ENCODE measurements around the gene INSC. TPM values are rescaled to one million over a fixed set of nuclear protein-coding genes. Genes with fewer than 3 reads are reported as not detected.

INSC gene
- total RNA-seq, 1 experiment from 2014 or later, result not detected

DNA sequence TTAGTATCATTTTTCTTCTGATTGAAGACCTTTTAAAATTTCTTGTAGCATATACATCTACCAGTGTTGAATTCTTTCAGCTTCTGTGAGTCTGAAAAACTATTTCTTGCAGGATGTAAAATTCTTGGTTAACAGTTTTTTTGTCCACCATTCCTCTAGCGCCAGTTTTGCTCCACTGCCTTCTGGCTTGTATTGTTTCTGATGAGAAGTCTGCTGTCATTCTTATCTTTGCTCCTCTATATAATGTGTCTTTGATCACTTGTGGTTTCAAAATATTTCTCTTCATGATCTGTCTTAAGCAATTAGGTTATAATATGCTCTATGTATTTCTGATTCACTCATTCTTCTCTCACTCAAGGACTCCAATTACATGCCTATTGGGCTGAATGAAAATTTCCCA is 152.3 kb downstream of the INSC start:
- H3K4me1 ChIP-seq (ENCODE audit: insufficient read depth, low read length), result no peaks in the 10 kb centered on the region
- ATAC-seq (no peak), DNase-seq (no peak)
- H3K4me2 ChIP-seq (ENCODE audit: low read length), result no peak overlapping the region
- no peak overlapping the region for H3K27ac ChIP-seq (ENCODE audit: low read length)
- no peaks in the 10 kb centered on the region for H3K36me3 ChIP-seq (ENCODE audit: low read depth, low read length)
- peaks cover 8% of the 10 kb centered on the region; the same call in 1 of the 2 replicates for H3K9me3 ChIP-seq (ENCODE audit: low read length)
- H4K20me1 ChIP-seq (ENCODE audit: low read length), result no peaks in the 10 kb centered on the region
- H3K9ac ChIP-seq (ENCODE audit: low read length), result no peak overlapping the region
- CTCF ChIA-PET, result no interaction called here
- no TSS peak for BruUV-seq (replicated peaks)
- TF ChIP-seq EZH2phosphoT487 (IDR thresholded peaks at IDR 0.05; ENCODE audit: borderline replicate concordance, low read length) (no peak), CTCF (conservative IDR thresholded peaks at IDR 0.05; ENCODE audit: low read depth, low read length) (no peak), EZH2 (IDR thresholded peaks at IDR 0.05; ENCODE audit: low read length, unreplicated experiment) (no peak)
- H3K9me2 ChIP-seq (replicated peaks; ENCODE audit: low read length), result no peaks in the 10 kb centered on the region
- intact Hi-C loops (cut with micrococcal nuclease), result no loop called here
- no peaks in the 10 kb centered on the region for H3F3A ChIP-seq (ENCODE audit: low read length, unreplicated experiment)
- no peaks in the 10 kb centered on the region for H3K27me3 ChIP-seq (ENCODE audit: low read length)
- H2AFZ ChIP-seq (ENCODE audit: low read length), result no peak overlapping the region
- H3K79me2 ChIP-seq (ENCODE audit: low read length), result no peaks in the 10 kb centered on the region
- POLR2A ChIA-PET (ENCODE audit: unreplicated experiment), result no interaction called here
- H3K4me3 ChIP-seq (ENCODE audit: low read length), result no peak overlapping the region

DNA sequence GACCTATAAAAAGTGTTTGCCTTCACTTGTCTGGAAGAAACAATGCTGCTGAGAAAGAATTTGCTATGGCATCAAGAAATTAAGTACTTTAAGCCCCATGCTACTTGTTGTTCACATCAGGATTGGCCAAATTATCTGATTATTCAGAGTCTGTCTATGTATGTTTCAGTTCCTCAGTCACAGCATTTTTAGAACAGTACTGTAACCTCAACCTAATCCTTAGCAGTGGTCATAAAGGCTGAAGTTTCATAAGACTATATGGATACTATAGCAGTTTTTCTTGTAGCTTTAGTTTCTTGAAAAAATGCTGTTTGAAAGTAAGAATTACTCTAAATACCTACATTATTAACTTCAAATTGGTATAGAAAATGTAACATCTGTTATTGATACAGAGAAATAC is 153.9 kb downstream of the INSC start:
- Histone ChIP-seq H4K20me1 (ENCODE audit: low read length) (no peaks in the 10 kb centered on the region), H3K27ac (ENCODE audit: low read length) (no peak overlapping the region), H3K9me3 (ENCODE audit: low read length) (peaks cover 8% of the 10 kb centered on the region; the same call in 1 of the 2 replicates), H3K9me2 (replicated peaks; ENCODE audit: low read length) (no peaks in the 10 kb centered on the region), H2AFZ (ENCODE audit: low read length) (no peak overlapping the region), H3K36me3 (ENCODE audit: low read depth, low read length) (no peaks in the 10 kb centered on the region), H3K9ac (ENCODE audit: low read length) (no peak overlapping the region), H3K4me1 (ENCODE audit: insufficient read depth, low read length) (no peaks in the 10 kb centered on the region), H3K79me2 (ENCODE audit: low read length) (no peaks in the 10 kb centered on the region), H3K4me2 (ENCODE audit: low read length) (no peak overlapping the region), H3F3A (ENCODE audit: low read length, unreplicated experiment) (no peaks in the 10 kb centered on the region), H3K27me3 (ENCODE audit: low read length) (no peaks in the 10 kb centered on the region), H3K4me3 (ENCODE audit: low read length) (no peak overlapping the region)
- TF ChIP-seq CTCF (conservative IDR thresholded peaks at IDR 0.05; ENCODE audit: low read depth, low read length) (no peak), EZH2 (IDR thresholded peaks at IDR 0.05; ENCODE audit: low read length, unreplicated experiment) (no peak), EZH2phosphoT487 (IDR thresholded peaks at IDR 0.05; ENCODE audit: borderline replicate concordance, low read length) (no peak)
- CTCF ChIA-PET, result no interaction called here
- ATAC-seq (no peak), DNase-seq (no peak)
- intact Hi-C loops (cut with micrococcal nuclease), result no loop called here
- BruUV-seq (replicated peaks), result no TSS peak
- POLR2A ChIA-PET (ENCODE audit: unreplicated experiment), result no interaction called here

GRCh38 chr11:15275141-15275540 is 160.4 kb downstream of the INSC start:
- ATAC-seq, result no peak
- Histone ChIP-seq H3K4me2 (ENCODE audit: low read length) (no peak overlapping the region), H3F3A (ENCODE audit: low read length, unreplicated experiment) (no peaks in the 10 kb centered on the region), H4K20me1 (ENCODE audit: low read length) (no peaks in the 10 kb centered on the region), H3K4me3 (ENCODE audit: low read length) (no peak overlapping the region), H3K36me3 (ENCODE audit: low read depth, low read length) (no peaks in the 10 kb centered on the region), H3K9me2 (replicated peaks; ENCODE audit: low read length) (no peaks in the 10 kb centered on the region), H3K79me2 (ENCODE audit: low read length) (no peaks in the 10 kb centered on the region), H3K4me1 (ENCODE audit: insufficient read depth, low read length) (no peaks in the 10 kb centered on the region), H3K9ac (ENCODE audit: low read length) (no peak overlapping the region), H3K27me3 (ENCODE audit: low read length) (no peaks in the 10 kb centered on the region), H3K9me3 (ENCODE audit: low read length) (no peaks in the 10 kb centered on the region), H3K27ac (ENCODE audit: low read length) (no peak overlapping the region), H2AFZ (ENCODE audit: low read length) (no peak overlapping the region)
- POLR2A ChIA-PET (ENCODE audit: unreplicated experiment), result no interaction called here
- no peak for TF ChIP-seq EZH2 (IDR thresholded peaks at IDR 0.05; ENCODE audit: low read length, unreplicated experiment)
- no peak for TF ChIP-seq EZH2phosphoT487 (IDR thresholded peaks at IDR 0.05; ENCODE audit: borderline replicate concordance, low read length)
- TF ChIP-seq CTCF (conservative IDR thresholded peaks at IDR 0.05; ENCODE audit: low read depth, low read length), result no peak
- no peak for DNase-seq
- intact Hi-C loops (cut with micrococcal nuclease), result no loop called here
- CTCF ChIA-PET, result no interaction called here
- BruUV-seq (replicated peaks), result no TSS peak
